Measurements from ENCODE around the gene CDCA4.

- TF ChIP-seq CTCF (IDR thresholded peaks at IDR 0.05; ENCODE audit: low read depth, low read length, poor library complexity, severe bottlenecking), result no peak
- no peak for TF ChIP-seq EZH2phosphoT487 (IDR thresholded peaks at IDR 0.05; ENCODE audit: borderline replicate concordance, low read length)
Measured at GRCh38 chr14:105055334-105055733, 34.5 kb upstream of the CDCA4 start.
